ENCODE data around the gene KCNK6. TPM values are rescaled to one million over a fixed set of nuclear protein-coding genes. Genes with fewer than 3 reads are reported as not detected.

The KCNK6 gene
- polyA plus RNA-seq, 1 donor (not counting 4 experiments of a cell fraction or from before 2014, with no cell fraction given): 23.9 TPM

- H3K4me2 ChIP-seq (ENCODE audit: control insufficient read depth, extremely low read depth, insufficient read depth, low read depth, low read length): no peak overlapping the region
- H3K36me3 ChIP-seq (ENCODE audit: control insufficient read depth in 2 of 2, extremely low read depth in 1 of 2, insufficient read depth in 2 of 2, low read length in 2 of 2): peaks cover 28 to 32% of the 10 kb centered on the region in 2 experiments
- no peak for TF ChIP-seq CTCF (optimal IDR thresholded peaks at IDR 0.05 in 1 of 3, IDR thresholded peaks at IDR 0.05 in 1 of 3, conservative IDR thresholded peaks at IDR 0.05 in 1 of 3; ENCODE audit: extremely low read depth in 1 of 3, insufficient read depth in 2 of 3, low read length in 3 of 3)
- TF ChIP-seq EZH2 (IDR thresholded peaks at IDR 0.05; ENCODE audit: low read length): no peak
- no peak for FAIRE-seq
- peaks cover 56% of the 10 kb centered on the region for H3K79me2 ChIP-seq (ENCODE audit: control insufficient read depth, insufficient read depth, low read length)
- H3K9me3 ChIP-seq (ENCODE audit: control insufficient read depth, low read depth, low read length): no peaks in the 10 kb centered on the region
- H3K9me1 ChIP-seq (ENCODE audit: control insufficient read depth, extremely low read depth, insufficient read depth, low read length): no peaks in the 10 kb centered on the region
- H3K27ac ChIP-seq (ENCODE audit: control insufficient read depth, insufficient read depth, low read length): no peak overlapping the region
- no peak overlapping the region for H2AFZ ChIP-seq (ENCODE audit: control insufficient read depth, low read length)
- peaks cover 5% of the 10 kb centered on the region for H4K20me1 ChIP-seq (ENCODE audit: control insufficient read depth, extremely low read depth, insufficient read depth, low read length)
- dilution Hi-C loops (cut with MboI; ENCODE audit: extremely low pct_ligation_motif_present, low sequenced_read_pairs): no loop called here
- H3K4me3 ChIP-seq (ENCODE audit: control insufficient read depth in 2 of 3, extremely low read depth in 1 of 3, insufficient read depth in 2 of 3, low read depth in 1 of 3, low read length in 3 of 3): no peak overlapping the region
- no peak for DNase-seq (ENCODE audit: low read depth, low spot score)
- peaks cover 40% of the 10 kb centered on the region for H3K4me1 ChIP-seq (ENCODE audit: control insufficient read depth, extremely low read depth, insufficient read depth, low read length)
- H3K9ac ChIP-seq (ENCODE audit: control insufficient read depth, extremely low read depth, insufficient read depth, low read length): no peak overlapping the region
- H3K27me3 ChIP-seq (ENCODE audit: control insufficient read depth, extremely low read depth, insufficient read depth, low read length): no peaks in the 10 kb centered on the region
Observed at GRCh38 chr19:38323291-38323690, 3.6 kb downstream of the KCNK6 start.

- dilution Hi-C loops (cut with MboI; ENCODE audit: extremely low pct_ligation_motif_present, low sequenced_read_pairs): no loop called here
- H4K20me1 ChIP-seq (ENCODE audit: control insufficient read depth, extremely low read depth, insufficient read depth, low read length): peaks cover 5% of the 10 kb centered on the region
- H3K27ac ChIP-seq (ENCODE audit: control insufficient read depth, insufficient read depth, low read length): peak overlapping the region; percentile 55
- no peak overlapping the region for H3K4me3 ChIP-seq (ENCODE audit: control insufficient read depth in 2 of 3, extremely low read depth in 1 of 3, insufficient read depth in 2 of 3, low read depth in 1 of 3, low read length in 3 of 3)
- H3K4me2 ChIP-seq (ENCODE audit: control insufficient read depth, extremely low read depth, insufficient read depth, low read depth, low read length): peak overlapping the region; percentile 24
- no peak overlapping the region for H3K9ac ChIP-seq (ENCODE audit: control insufficient read depth, extremely low read depth, insufficient read depth, low read length)
- peaks cover 35 to 36% of the 10 kb centered on the region in 2 experiments for H3K36me3 ChIP-seq (ENCODE audit: control insufficient read depth in 2 of 2, extremely low read depth in 1 of 2, insufficient read depth in 2 of 2, low read length in 2 of 2)
- H2AFZ ChIP-seq (ENCODE audit: control insufficient read depth, low read length): no peak overlapping the region
- H3K4me1 ChIP-seq (ENCODE audit: control insufficient read depth, extremely low read depth, insufficient read depth, low read length): peaks cover 29% of the 10 kb centered on the region
- H3K79me2 ChIP-seq (ENCODE audit: control insufficient read depth, insufficient read depth, low read length): peaks cover 52% of the 10 kb centered on the region
- DNase-seq (ENCODE audit: low read depth, low spot score) (no peak), FAIRE-seq (peak; percentile 90)
- no peaks in the 10 kb centered on the region for H3K9me3 ChIP-seq (ENCODE audit: control insufficient read depth, low read depth, low read length)
- no peak for TF ChIP-seq EZH2 (IDR thresholded peaks at IDR 0.05; ENCODE audit: low read length)
- TF ChIP-seq CTCF (optimal IDR thresholded peaks at IDR 0.05 in 1 of 3, IDR thresholded peaks at IDR 0.05 in 1 of 3, conservative IDR thresholded peaks at IDR 0.05 in 1 of 3; ENCODE audit: extremely low read depth in 1 of 3, insufficient read depth in 2 of 3, low read length in 3 of 3): no peak
- no peaks in the 10 kb centered on the region for H3K27me3 ChIP-seq (ENCODE audit: control insufficient read depth, extremely low read depth, insufficient read depth, low read length)
- no peaks in the 10 kb centered on the region for H3K9me1 ChIP-seq (ENCODE audit: control insufficient read depth, extremely low read depth, insufficient read depth, low read length)
Observed at GRCh38 chr19:38324431-38324830, 4.8 kb downstream of the KCNK6 start.
